Measurements from ENCODE around the gene APLNR. TPM values are rescaled to one million over a fixed set of nuclear protein-coding genes. Genes with fewer than 3 reads are reported as not detected.

APLNR gene
- total RNA-seq, 5 donors from 2014 or later (not counting 1 experiment from before 2014, with no cell fraction given): not detected

DNA sequence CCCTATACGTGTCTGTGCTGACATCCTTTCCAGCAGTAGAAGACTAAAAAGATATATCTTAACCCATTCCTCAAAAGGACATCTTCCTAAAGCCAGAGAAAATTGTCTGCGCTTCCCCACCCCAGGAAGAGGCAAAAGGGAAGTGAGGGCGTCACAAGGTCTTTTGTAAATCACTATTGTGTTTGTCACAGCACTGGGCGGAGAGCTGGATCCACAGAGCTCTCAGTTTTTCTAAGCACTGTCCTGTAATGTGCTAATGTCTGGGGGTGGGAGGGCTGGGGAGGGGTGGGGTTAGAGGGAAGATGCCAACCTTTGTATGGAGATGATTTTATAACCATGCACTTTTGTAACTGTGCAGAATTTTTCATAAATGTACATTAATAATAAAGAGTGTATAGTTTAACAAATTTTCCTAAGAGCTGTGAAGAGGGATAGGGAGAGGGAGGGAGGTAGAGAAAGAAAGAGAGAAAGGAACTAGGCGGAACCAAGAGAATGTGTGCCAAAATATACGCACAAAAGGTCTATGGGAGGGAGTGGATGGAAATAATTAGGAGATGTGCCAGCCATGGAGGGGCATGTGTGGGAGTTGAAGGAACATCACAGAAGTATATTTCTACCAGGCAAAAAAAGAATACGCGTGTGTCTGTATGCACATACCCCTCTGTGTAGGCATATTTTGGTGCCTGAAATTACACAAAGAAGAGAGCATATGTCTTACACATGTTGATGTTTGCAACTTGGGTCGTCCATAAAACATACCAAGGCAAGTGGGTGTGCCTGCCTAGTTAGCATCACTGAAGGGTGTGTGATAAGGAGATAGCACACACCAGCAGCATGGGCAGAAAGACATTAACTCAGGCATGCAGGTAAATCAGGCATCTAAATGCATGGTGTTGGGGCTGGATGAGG, 45.5 kb downstream of the APLNR start:
- ATAC-seq (replicated peaks in 1 of 4) (no peak), DNase-seq (no peak)
- Histone ChIP-seq H3K9me3 (no peaks in the 10 kb centered on the region), H3K4me1 (ENCODE audit: control insufficient read depth in 1 of 2, extremely low read depth in 1 of 2, insufficient read depth in 2 of 2, low read length in 2 of 2) (no peaks in the 10 kb centered on the region), H3K27me3 (replicated peaks in 1 of 2; ENCODE audit: control insufficient read depth in 2 of 2, extremely low read depth in 1 of 2, insufficient read depth in 2 of 2, low read length in 1 of 2) (peaks cover 6% of the 10 kb centered on the region in 2 experiments), H3K36me3 (ENCODE audit: control insufficient read depth in 2 of 2, extremely low read depth in 1 of 2, insufficient read depth in 1 of 2, low read length in 1 of 2) (no peaks in the 10 kb centered on the region), H3K27ac (ENCODE audit: low read length) (no peak overlapping the region), H3K4me3 (ENCODE audit: control insufficient read depth in 1 of 2, extremely low read depth in 1 of 2, low read length in 1 of 2) (no peak overlapping the region)
- H3K36me3 Mint-ChIP-seq: no peaks in the 10 kb centered on the region
- H3K4me1 Mint-ChIP-seq: no peaks in the 10 kb centered on the region
- ChIA-PET CTCF (no interaction called here), POLR2A (no interaction called here)
- no peak overlapping the region for H3K27ac Mint-ChIP-seq
- H3K4me3 Mint-ChIP-seq: no peak overlapping the region
- H3K9me3 Mint-ChIP-seq: peaks cover 0 to 10% (median 0%) of the 10 kb centered on the region in 3 donors
- peaks cover 14 to 38% of the 10 kb centered on the region in 2 donors for H3K27me3 Mint-ChIP-seq
- whole genome bisulfite sequencing (ENCODE audit: insufficient coverage): 69% methylated on average over 3 of the region's 9 CpGs

- Histone ChIP-seq H3K36me3 (ENCODE audit: control insufficient read depth in 2 of 2, extremely low read depth in 1 of 2, insufficient read depth in 1 of 2, low read length in 1 of 2) (no peaks in the 10 kb centered on the region), H3K4me1 (ENCODE audit: control insufficient read depth in 1 of 2, extremely low read depth in 1 of 2, insufficient read depth in 2 of 2, low read length in 2 of 2) (no peaks in the 10 kb centered on the region), H3K27me3 (replicated peaks in 1 of 2; ENCODE audit: control insufficient read depth in 2 of 2, extremely low read depth in 1 of 2, insufficient read depth in 2 of 2, low read length in 1 of 2) (peaks cover 5 to 6% of the 10 kb centered on the region in 2 experiments), H3K27ac (ENCODE audit: low read length) (no peak overlapping the region), H3K4me3 (ENCODE audit: control insufficient read depth in 1 of 2, extremely low read depth in 1 of 2, low read length in 1 of 2) (no peak overlapping the region), H3K9me3 (no peaks in the 10 kb centered on the region)
- ChIA-PET CTCF (no interaction called here), POLR2A (no interaction called here)
- Mint-ChIP-seq H3K9me3 (peaks cover 0 to 10% (median 0%) of the 10 kb centered on the region in 3 donors), H3K36me3 (no peaks in the 10 kb centered on the region), H3K4me3 (no peak overlapping the region), H3K4me1 (no peaks in the 10 kb centered on the region), H3K27ac (no peak overlapping the region), H3K27me3 (peaks cover 8 to 32% of the 10 kb centered on the region in 2 donors)
- WGBS (ENCODE audit: insufficient coverage): 100% methylated on average over 1 of the region's 4 CpGs
- DNase-seq: no peak
- no peak for ATAC-seq (replicated peaks in 1 of 4)
These were observed 46.5 kb downstream of the APLNR start for GRCh38 chr11:57190548-57190947.

Other genes with a start within 250 kb of the APLNR start
- gene OR5AK2, start 248.3 kb downstream of the APLNR start, total RNA-seq: not detected
- not detected for gene LRRC55, start 55.3 kb downstream of the APLNR start, total RNA-seq
- 10 to 100 TPM; 13.9 to 22.9 (median 18.9) TPM for gene TNKS1BP1, start 87.7 kb upstream of the APLNR start, total RNA-seq
- gene SSRP1, start 98.6 kb upstream of the APLNR start, total RNA-seq: 10 to 100 TPM; 50.2 to 78.1 (median 75.7) TPM
- not detected for gene P2RX3, start 101.1 kb upstream of the APLNR start, total RNA-seq
- gene PRG3, start 143.9 kb upstream of the APLNR start, total RNA-seq: not detected
- under 1 TPM in 4 of 5 donors, not detected in 1; 0.33 to 0.72 (median 0.39) TPM for gene PRG2, start 153.4 kb upstream of the APLNR start, total RNA-seq
- gene SLC43A3, start 189.9 kb upstream of the APLNR start, total RNA-seq: 10 to 100 TPM in 4 of 5 donors, 1 to 10 TPM in 1; 9.9 to 18.1 (median 13.6) TPM
- gene RTN4RL2, start 223.3 kb upstream of the APLNR start, total RNA-seq: 1 to 10 TPM in 1 of 5 donors, under 1 TPM in 4; 0.15 to 1.1 (median 0.29) TPM

All from T-cell (primary cell).